ENCODE results near the gene SLC6A4.

Gene SLC6A4

GRCh38 chr17:30254150-30254549, 18.7 kb upstream of the SLC6A4 start:
- Histone ChIP-seq H3K36me3 (ENCODE audit: control insufficient read depth, low read length) (peaks cover 78% of the 10 kb centered on the region), H4K20me1 (ENCODE audit: control insufficient read depth, insufficient read depth, low read depth, low read length) (no peaks in the 10 kb centered on the region), H3K4me1 (ENCODE audit: control insufficient read depth, low read length) (no peaks in the 10 kb centered on the region), H3K4me3 (ENCODE audit: low read length) (no peak overlapping the region), H3K27ac (ENCODE audit: low read depth, low read length) (no peak overlapping the region), H3K9me3 (ENCODE audit: control insufficient read depth, insufficient read depth, low read length) (no peaks in the 10 kb centered on the region), H3K9me2 (replicated peaks; ENCODE audit: control insufficient read depth, low read length) (no peaks in the 10 kb centered on the region), H3F3A (ENCODE audit: control insufficient read depth, insufficient read depth) (no peaks in the 10 kb centered on the region; the same call in 1 of the 2 replicates), H3K79me2 (ENCODE audit: control insufficient read depth, low read length) (no peaks in the 10 kb centered on the region), H3K4me2 (ENCODE audit: low read length) (no peak overlapping the region), H3K27me3 (ENCODE audit: control insufficient read depth, low read length) (no peaks in the 10 kb centered on the region)
- TF ChIP-seq EZH2phosphoT487 (IDR thresholded peaks at IDR 0.05; ENCODE audit: borderline replicate concordance, low read length): no peak
- no peak for TF ChIP-seq CTCF (IDR thresholded peaks at IDR 0.05; ENCODE audit: low read depth, low read length, poor library complexity, severe bottlenecking)

GRCh38 chr17:30253312-30253711, 17.8 kb upstream of the SLC6A4 start:
- no peaks in the 10 kb centered on the region for H3K79me2 ChIP-seq (ENCODE audit: control insufficient read depth, low read length)
- no peak overlapping the region for H3K4me2 ChIP-seq (ENCODE audit: low read length)
- no peaks in the 10 kb centered on the region for H4K20me1 ChIP-seq (ENCODE audit: control insufficient read depth, insufficient read depth, low read depth, low read length)
- H3K27ac ChIP-seq (ENCODE audit: low read depth, low read length): no peak overlapping the region
- H3K4me3 ChIP-seq (ENCODE audit: low read length): no peak overlapping the region
- no peaks in the 10 kb centered on the region for H3K27me3 ChIP-seq (ENCODE audit: control insufficient read depth, low read length)
- H3F3A ChIP-seq (ENCODE audit: control insufficient read depth, insufficient read depth): no peaks in the 10 kb centered on the region; the same call in 1 of the 2 replicates
- TF ChIP-seq EZH2phosphoT487 (IDR thresholded peaks at IDR 0.05; ENCODE audit: borderline replicate concordance, low read length): no peak
- TF ChIP-seq CTCF (IDR thresholded peaks at IDR 0.05; ENCODE audit: low read depth, low read length, poor library complexity, severe bottlenecking): no peak
- no peaks in the 10 kb centered on the region for H3K9me2 ChIP-seq (replicated peaks; ENCODE audit: control insufficient read depth, low read length)
- no peaks in the 10 kb centered on the region for H3K9me3 ChIP-seq (ENCODE audit: control insufficient read depth, insufficient read depth, low read length)
- no peaks in the 10 kb centered on the region for H3K4me1 ChIP-seq (ENCODE audit: control insufficient read depth, low read length)
- peaks cover 79% of the 10 kb centered on the region for H3K36me3 ChIP-seq (ENCODE audit: control insufficient read depth, low read length)

- Histone ChIP-seq H3K9me3 (ENCODE audit: control insufficient read depth, insufficient read depth, low read length) (no peaks in the 10 kb centered on the region), H4K20me1 (ENCODE audit: control insufficient read depth, insufficient read depth, low read depth, low read length) (no peaks in the 10 kb centered on the region), H3K4me1 (ENCODE audit: control insufficient read depth, low read length) (no peaks in the 10 kb centered on the region), H3K27me3 (ENCODE audit: control insufficient read depth, low read length) (no peaks in the 10 kb centered on the region), H3K79me2 (ENCODE audit: control insufficient read depth, low read length) (no peaks in the 10 kb centered on the region), H3K36me3 (ENCODE audit: control insufficient read depth, low read length) (peaks cover 79% of the 10 kb centered on the region), H3K27ac (ENCODE audit: low read depth, low read length) (no peak overlapping the region), H3K9me2 (replicated peaks; ENCODE audit: control insufficient read depth, low read length) (no peaks in the 10 kb centered on the region), H3F3A (ENCODE audit: control insufficient read depth, insufficient read depth) (no peaks in the 10 kb centered on the region; the same call in 1 of the 2 replicates), H3K4me2 (ENCODE audit: low read length) (no peak overlapping the region), H3K4me3 (ENCODE audit: low read length) (no peak overlapping the region)
- no peak for TF ChIP-seq CTCF (IDR thresholded peaks at IDR 0.05; ENCODE audit: low read depth, low read length, poor library complexity, severe bottlenecking)
- no peak for TF ChIP-seq EZH2phosphoT487 (IDR thresholded peaks at IDR 0.05; ENCODE audit: borderline replicate concordance, low read length)
Measured at GRCh38 chr17:30251931-30252330, 16.4 kb upstream of the SLC6A4 start.
